DMS53 treated with DMSO at 0.1 percent for 48 hours (cell line): Measurements from ENCODE around the gene PLPPR4.

Experiments
- DNase-seq: peaks from one replicate; lab custom pipeline; 2025; ENCODE audit not compliant: unreplicated experiment; lab: John Stamatoyannopoulos, UW

Gene PLPPR4

DNA sequence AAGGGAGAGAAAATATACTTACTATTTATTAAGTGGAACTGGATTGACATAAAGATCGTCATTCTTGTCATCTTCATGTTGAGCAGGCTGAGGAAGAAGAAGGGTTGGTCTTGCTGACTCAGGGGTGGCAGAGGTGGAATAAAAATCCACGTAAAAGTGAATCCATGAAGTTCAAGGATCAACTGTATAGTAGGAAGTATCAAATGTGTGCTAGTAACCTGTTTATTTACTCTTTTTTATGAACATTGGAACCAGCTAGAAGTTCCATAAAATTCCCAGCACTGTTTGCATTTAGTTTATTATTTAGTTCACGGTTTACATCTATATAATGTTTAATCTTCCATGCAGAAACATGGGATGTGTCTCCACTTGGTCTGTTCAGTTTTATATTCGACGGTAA lies 70.7 kb downstream of the PLPPR4 start:
- no peak for DNase-seq

DNA sequence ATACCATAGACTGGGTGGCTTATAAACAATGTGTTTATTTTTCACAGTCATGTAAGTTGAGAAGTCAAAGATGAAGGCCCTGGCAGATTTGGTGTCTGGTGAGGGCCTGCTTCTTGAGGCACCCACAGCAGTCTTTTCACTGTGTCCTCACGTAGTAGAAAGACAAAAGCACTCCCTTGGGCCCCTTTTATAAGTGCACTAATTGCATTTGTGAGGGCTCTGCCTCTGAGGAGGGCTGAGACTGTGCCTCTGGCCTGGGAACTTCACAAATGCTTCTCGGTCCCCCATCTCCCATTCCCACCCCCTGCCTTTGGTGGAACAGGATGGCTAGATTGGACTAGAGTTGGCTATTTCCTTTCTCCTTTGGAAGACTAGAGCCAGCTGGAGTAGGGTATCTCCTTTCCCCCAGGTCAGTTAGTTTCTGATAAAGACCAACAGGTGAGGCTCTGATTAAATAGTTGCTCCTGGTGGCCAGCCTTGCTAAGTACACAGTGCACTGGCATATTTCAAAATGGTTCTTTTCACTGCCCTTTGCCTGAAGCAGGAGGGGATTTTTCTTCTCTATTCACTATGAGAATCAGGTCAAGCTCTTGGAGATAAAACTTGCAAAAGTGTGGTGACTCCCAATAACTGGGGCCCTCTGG lies 82.9 kb downstream of the PLPPR4 start:
- no peak for DNase-seq

DNA sequence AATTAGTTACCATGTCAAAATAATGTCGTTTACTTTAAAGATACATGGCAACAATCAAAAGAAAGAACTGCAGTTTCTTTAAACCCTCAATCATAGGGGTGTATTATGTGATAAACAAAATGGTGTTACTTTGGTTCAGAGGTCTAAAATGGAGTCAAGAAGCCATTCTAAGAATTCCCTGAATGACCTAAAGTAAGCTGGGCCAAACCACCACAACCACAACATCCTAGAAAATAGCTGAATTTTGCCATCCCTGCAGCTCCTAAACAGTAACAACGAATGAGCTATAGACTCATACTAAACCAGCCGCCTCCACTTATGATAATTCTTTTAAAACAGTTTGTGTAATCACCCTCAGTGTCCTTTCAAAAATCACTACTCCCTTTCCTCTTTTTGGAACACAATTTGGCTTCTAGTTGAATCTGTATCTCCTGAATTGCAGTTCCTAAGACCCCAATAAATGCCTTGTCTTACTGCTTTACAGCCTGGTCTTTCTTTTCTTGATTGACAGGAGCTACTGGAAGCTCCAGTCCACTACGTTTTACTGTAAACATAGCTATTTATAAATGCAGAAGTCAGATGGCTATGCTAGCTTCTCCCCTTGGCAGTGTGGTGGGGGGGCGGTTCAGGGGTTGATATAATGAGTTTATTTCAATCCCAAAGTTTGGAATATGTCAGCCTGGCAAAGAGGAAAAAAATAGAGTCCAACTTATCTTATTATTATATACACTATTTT lies 84.3 kb downstream of the PLPPR4 start:
- DNase-seq: no peak

DNA sequence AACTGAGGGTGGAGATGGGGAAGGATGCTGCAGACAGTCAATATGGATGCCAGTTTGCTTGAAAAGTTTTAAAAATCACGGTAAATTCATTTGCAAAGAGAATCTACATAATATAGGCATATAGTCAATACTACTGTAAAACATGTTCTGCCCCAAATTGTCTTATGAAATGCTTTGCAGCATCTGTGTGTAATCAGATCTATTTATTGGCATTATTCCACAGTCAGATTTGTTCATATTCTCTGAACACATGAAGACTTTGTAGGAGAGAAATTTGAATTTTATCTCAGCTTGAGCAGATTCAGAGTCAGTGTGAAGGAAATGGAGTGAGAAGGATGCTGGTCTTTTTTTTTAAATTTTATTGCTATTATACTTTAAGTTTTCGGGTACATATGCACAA lies 88.5 kb downstream of the PLPPR4 start:
- no peak for DNase-seq

DNA sequence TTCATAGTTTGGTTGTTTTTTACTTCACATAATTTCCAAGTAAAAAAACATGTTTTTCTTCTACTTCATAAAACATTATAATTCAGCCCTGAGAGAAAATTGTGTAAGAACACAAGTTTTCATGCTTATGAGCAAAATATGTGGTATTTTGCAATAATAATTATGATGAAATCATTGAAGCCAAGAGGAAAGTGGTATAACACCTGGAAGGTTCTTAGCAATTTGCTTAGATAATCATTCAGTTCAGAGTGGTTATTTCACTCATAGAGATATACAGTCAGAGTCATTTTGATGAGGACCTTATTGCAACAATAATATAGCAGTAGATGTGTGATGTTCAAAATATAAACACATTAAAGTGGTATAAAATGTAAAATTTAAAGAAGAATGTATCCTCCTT lies 94.5 kb downstream of the PLPPR4 start:
- no peak for DNase-seq
